ENCODE data around the gene ZFP36.

Gene ZFP36

GRCh38 chr19:39423258-39424086 is 16.8 kb downstream of the ZFP36 start:
- DNase-seq, result no peak

- no peak for DNase-seq
Observed at GRCh38 chr19:39424934-39425333, 18.3 kb downstream of the ZFP36 start.

DNA sequence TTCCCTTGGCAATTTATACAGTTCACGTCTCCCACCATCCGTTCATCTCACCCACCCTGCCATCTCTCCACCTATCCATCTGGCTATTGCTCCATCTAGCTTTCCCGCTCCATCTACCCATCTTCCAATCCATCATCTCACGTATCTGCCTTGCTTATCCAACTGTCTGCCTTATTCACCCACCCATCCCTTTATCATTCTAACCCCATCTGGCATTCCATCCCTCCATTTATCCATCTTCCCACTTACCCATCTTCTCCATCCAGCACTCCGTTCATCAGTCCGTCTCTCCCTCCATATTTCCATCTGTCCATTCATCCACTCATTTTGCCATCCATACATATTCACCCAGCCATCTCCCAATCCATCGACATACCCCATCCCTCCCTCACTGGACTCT is 19.1 kb downstream of the ZFP36 start:
- no peak for DNase-seq

GRCh38 chr19:39426170-39426569 is 19.5 kb downstream of the ZFP36 start:
- no peak for DNase-seq

DNA sequence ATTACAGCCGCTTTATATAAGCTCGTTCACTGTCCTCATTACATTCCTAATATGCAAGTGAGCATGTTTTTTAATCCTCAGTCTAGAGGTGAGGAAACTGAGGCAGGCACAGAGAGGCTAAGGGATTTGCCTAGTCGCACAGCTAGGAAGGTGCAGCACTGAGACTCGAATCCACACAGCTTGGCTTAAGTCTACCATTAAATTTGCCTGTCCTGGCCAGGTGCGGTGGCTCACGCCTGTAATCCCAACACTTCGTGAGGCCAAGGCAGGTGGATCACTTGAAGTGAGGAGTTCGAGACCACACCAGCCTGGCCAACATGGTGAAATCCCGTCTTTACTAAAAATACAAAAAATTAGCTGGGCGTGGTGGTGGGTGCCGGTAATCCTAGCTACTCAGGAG is 21.1 kb downstream of the ZFP36 start:
- DNase-seq, result no peak

DNA sequence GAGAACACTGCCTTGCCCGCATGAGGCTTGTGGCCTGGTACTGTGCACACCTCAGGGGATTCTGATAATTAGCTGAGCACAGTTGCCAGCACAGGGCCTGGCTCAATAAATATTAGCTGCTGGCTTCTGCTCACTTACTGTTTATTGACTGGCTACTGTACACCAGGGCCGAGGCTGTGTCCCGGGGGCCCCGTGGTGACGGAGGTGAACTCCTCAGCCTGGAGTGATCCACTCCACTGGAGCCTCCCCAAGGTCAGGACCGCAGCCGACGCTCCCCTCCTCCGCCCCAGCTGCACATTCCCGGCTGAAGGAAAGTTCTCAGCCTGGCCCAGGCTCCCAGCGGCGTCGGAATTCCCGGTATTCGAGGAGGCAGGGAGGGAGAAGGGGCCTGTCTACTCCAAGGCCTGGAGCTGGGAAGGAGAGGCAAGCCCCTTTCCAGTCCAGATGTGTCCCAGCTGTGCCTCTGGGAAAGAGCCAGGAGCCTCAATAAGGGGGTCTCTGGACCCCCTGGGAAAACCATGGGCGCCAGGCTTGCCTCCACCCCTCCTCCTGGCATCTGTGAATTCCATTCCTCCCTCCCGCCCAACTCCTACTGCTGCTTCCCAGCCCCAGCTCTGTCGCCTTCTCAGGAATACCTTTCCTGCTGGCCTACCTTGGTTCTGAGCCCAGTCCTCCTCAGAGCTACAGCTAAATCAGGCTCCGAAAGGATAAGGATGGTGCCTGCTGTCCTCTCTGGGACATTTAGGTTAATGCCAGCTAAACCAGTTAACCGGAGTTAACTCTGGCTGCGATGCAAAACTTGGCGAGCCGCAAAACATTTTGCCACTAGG is 21.9 kb downstream of the ZFP36 start:
- no peak for DNase-seq

DNA sequence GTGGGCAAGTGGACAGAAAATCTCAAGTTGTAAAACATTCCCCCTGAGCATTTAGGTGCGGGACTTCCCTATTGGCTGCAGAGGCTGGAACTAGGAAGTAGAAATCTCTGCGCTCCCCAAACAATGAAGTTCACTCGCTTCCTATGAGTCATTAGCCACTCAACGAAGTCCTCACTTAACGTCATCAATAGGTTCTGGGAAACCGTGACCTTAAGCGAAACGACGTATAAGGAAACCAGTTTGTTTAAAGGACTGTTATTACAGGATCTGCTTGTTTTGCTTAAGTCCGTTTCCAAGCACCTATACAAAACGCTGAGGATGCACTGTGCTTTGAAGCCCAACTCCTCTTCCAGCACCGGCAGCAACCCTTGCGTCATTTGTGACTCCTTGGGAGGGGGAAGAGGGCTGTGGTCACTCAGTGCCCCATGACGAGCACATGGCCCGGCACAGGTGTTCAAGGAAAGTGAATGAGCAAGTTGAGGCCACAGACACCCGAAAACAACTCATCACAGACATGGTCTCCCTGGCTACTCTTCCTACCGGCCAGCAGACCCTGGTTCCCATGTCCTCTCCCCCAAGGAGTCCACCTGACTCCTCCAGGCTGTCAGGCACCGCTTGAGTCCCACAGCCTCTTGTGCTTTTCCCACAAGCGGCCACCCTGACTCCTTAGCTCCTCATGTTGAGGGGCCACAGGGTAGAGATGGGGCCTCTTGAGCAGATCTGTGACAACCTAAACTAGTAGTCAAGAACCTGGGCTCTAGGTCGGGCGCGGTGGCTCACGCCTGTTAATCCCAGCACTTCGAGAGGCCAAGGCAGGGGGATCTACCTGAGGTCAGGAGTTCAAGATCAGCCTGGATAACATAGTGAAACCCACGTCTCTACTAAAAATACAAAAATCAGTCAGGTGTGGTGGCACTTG is 24.3 kb downstream of the ZFP36 start:
- DNase-seq, result peak; percentile 74

DNA sequence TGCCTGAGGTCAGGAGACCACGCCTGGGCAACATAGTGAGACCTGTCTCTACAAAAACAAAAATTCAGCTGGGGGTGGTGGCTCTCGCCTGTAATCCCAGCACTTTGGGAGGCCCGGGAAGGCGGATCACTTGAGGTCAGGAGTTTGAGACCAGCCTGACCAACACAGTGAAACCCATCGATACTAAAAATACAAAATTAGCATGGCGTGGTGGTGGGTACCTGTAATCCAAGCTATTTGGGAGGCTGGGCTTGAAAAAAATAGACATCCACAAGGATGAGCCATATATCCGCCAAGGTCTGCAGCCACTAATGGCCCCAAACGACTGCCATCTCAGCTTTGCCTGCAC is 26.0 kb downstream of the ZFP36 start:
- DNase-seq, result no peak

DNA sequence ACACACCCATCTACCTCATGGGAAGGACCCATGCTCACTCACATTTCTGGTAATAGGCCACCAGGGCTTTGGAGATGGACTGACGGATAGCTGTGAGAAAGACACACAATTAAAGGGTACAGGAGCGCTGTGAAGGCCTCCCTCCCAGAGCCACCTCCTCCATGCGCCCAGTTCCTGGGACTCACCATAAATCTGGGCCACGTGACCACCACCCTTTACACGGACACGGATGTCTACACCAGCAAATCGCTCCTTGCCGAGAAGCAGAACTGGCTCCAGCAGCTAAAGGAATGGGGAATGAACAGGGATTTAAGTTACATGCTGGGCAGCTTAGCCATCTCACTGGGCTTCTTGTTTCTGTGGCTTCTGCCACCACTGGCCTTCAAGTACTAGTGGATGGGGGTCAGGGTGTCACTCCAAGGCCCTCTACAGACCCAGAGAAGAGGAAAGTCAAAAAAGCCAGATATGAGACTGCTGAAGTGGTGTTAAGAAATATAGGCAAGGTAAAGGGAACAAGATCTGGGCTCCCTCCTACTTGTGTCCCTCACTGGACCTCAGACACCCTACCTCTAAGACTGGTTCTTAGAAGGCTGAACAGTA is 26.9 kb downstream of the ZFP36 start:
- no peak for DNase-seq

DNA sequence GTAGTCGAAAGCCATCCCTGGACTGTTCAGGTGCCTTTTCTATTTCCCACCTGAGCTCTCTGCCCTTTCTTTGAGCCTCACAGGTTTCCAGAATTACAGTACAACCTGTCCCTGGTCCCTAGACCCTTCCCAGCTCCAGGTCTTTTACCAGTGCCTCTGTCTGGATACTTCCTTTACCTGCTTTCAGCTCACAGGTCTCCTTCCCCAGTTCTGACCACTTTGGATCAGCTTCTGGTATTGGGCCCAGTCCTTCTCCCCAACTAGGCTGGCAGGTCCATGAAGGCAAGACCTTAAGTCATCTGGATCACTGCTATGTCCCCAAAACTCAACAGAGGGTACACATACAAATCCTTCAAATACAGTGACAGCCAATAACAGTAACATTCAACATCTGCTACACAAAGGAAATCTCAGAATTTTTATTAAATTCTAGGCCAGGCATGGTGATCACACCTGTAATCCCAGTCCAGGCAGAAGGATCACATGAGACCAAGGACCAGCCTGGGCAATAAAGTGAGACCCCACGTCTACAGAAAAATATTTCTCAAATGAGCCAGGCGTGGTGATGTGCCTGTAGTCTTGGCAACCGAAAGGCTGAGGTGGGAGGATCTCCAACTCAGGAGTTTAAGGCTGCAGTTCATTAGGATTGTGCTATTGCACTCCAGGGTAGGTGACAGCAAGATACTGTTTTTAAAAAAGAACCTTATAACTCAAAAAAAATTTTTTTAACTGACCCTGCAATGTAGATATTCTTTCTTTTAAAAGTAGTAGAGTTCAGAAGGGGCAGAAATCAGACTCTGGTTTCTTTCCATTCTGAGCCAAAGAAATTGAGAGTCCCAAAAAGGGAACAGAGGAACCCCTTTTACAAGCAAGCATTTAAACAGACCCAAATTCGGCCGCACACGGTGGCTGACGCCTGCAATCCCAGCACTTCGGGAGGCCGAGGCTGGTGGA is 27.8 kb downstream of the ZFP36 start:
- DNase-seq, result no peak

DNA sequence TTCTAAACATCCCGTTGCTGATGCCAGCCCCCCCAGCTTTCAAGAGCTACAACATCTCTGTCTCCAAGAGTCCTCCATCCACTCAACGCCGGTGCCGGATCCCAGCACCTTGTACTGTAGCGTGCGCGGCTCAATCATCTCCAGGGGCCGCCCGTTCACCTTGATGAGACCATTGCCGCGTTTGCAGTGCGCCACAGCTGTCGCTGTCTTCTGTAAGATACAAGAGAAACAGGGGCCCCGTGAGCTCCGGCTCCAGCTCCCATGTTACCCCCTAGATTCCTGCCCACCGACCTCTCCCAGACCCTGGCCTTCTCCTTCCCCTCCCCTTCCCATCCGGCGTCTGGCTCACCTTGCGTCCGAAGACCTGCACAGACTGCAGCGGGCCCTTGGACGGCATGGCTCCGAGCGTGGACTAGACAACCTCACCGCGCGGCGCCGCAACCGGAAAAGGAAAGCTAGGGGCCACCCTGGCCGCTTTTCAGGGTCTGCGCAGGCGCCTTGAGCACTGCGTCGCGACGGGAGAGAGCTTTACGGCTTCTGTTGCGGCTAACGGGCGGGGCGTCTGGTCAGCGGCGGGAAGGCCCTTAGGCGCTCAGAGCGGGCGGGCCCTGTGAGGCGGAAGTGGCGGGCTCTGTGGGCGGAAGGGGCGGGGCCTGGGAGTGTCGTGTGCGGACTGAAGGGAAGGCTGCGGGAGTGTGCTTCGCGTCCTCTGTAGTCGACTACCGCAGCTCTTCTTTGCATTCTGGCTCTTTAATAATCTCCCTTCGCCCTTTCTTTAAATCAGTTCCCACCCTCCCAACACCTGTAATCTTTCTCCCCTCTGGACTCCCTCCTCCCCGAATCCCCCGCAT is 29.1 kb downstream of the ZFP36 start, which contains the start of gene RPS16:
RPS16 (minus strand) TSS at position 451 of the 851 bp plus-strand sequence; CDS start at position 397, 54 bp downstream.
- peak; percentile 100 for DNase-seq

DNA sequence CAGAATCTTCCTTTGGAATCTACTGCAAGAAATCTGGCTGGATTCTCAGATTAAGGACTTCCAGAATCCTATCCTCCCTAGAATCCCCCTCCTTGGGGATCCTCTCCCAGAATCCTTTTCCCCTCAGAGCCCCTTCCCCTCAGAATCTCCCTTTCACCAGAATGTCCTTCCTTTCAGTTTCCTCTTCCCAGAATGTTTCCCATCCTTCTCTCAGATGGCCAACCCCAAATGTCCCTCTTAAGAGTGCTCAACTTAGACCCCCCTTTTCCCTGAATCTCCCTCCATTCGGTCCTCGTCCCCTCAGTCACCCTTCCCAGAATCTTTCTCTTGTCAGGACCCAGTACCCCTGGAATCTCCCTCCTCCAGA is 29.7 kb downstream of the ZFP36 start:
- DNase-seq, result no peak

GRCh38 chr19:39438270-39438934 is 31.8 kb downstream of the ZFP36 start:
- no peak for DNase-seq

GRCh38 chr19:39444598-39445195 is 38.0 kb downstream of the ZFP36 start:
- DNase-seq, result no peak

DNA sequence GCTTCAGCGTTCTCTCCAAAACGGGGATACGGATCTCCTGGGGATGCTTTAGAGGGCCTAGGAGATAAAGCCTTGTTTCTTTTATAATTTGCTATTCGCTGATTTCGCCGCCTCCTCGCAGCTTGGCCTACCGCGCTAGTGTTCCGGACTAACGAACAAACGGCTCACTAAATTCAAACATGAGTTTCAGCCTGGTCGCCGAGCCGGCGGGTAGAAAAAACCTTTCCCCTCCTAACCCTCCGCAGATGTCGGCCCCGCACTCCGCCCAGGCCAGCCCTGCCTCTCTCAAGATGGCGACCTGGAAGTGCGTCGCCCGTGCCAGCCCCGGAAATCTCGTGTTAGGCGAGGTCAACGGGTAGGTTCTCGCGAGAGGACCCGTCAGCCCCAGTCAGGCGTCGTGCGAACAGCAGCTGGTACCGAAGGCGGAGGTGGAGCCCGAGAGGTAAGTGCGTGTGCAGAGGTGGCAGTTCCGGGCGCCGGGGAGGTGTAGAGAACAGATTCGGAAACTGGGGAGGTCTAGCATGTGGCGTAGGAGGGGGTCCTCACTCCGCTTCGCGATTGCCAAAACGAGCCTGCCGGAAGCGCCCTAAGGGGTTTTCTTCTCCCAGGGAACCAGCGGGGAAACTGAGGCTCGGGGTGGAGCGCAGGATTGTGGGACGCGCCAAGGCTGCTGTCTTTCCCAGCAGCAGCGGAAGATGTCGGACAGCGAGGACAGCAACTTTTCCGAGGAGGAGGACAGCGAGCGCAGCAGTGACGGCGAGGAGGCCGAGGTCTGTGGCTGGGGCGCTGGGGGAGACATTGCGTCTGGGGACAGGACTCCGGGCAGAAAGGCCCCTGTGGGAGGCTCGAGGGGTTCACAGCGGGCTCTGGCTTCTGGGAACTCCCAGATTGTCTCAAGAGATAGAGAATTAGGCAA is 38.8 kb downstream of the ZFP36 start, which contains the start of gene SUPT5H:
SUPT5H (plus strand) TSS at position 387 of the 916 bp plus-strand sequence; CDS start at position 696, 309 bp downstream.
- peak; percentile 99 for DNase-seq

- no peak for DNase-seq
Observed at GRCh38 chr19:39446365-39447084, 39.9 kb downstream of the ZFP36 start.

DNA sequence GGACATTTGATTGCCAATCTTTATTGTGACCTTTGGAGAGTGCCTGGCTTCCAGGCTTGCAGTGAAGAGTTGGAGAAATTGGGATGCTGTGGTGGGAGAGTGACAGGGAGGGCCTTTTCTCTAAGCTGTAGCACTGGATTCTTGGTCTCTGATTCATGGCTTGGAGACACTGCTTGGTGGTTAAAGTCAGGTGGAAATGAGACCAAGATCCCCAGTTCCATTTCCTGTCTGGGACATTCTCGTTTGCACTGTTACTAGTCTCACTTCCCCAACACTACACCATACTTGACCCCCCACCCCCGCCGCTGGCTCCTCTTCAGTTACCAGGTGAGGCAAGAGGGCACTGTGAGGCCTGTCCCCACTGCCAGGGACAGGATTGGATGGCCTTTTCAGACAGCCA is 41.6 kb downstream of the ZFP36 start:
- peak; percentile 61 for DNase-seq
